Ishikawa (cell line): Measurements from ENCODE around the gene MIAT.

Experiments used
- CEBPB ChIP-seq: IDR thresholded peaks from 2 replicates; pipeline ENCODE4 v1.6.1; 2012
- CREB1 ChIP-seq: IDR thresholded peaks from 2 replicates; pipeline ENCODE4 v1.6.1; 2012; ENCODE audit warnings: low read depth
- EP300 ChIP-seq: IDR thresholded peaks from 2 replicates; pipeline ENCODE4 v1.6.1; 2012; ENCODE audit warnings: borderline replicate concordance
- NFIC ChIP-seq: IDR thresholded peaks from 2 replicates; pipeline ENCODE4 v1.6.1; 2012
- RAD21 ChIP-seq: IDR thresholded peaks from 2 replicates; pipeline ENCODE4 v1.6.1; 2012; ENCODE audit warnings: low read depth
- REST ChIP-seq: IDR thresholded peaks from 2 replicates; pipeline ENCODE4 v1.6.1; 2012; ENCODE audit warnings: low read depth, mild to moderate bottlenecking
- TCF12 ChIP-seq: IDR thresholded peaks from 2 replicates; pipeline ENCODE4 v1.6.1; 2012; ENCODE audit warnings: low read depth
- YY1 ChIP-seq: IDR thresholded peaks from 2 replicates; pipeline ENCODE4 v1.6.1; 2012; ENCODE audit warnings: low read depth

- no peak for TF ChIP-seq TCF12
- no peak for TF ChIP-seq NFIC
- no peak for TF ChIP-seq RAD21
- no peak for TF ChIP-seq EP300
- no peak for TF ChIP-seq CEBPB
- no peak for TF ChIP-seq CREB1
- no peak for TF ChIP-seq YY1
- TF ChIP-seq REST = no peak
These were observed 49.7 kb downstream of the MIAT start for GRCh38 chr22:26707090-26707489.
